Placental epithelial cell (primary cell): ENCODE data around the gene TNFRSF11A. TPM values are rescaled to one million over a fixed set of nuclear protein-coding genes. Genes with fewer than 3 reads are reported as not detected.

Experiments used
- small RNA-seq: library from RNA; depleted of rRNA; stranded (forward); fragments of <200 nt; gene quantifications from one replicate; pipeline ENCODE3, GENCODE V24; 2012
- total RNA-seq: library from RNA; depleted of rRNA; stranded (reverse); fragments of >200 nt; gene quantifications from 2 replicates; pipeline ENCODE4 v1.2.3, GENCODE V29; 2012

The TNFRSF11A gene
- under 0.01 TPM in 1 of 2 replicates, not detected in the other for total RNA-seq

DNA sequence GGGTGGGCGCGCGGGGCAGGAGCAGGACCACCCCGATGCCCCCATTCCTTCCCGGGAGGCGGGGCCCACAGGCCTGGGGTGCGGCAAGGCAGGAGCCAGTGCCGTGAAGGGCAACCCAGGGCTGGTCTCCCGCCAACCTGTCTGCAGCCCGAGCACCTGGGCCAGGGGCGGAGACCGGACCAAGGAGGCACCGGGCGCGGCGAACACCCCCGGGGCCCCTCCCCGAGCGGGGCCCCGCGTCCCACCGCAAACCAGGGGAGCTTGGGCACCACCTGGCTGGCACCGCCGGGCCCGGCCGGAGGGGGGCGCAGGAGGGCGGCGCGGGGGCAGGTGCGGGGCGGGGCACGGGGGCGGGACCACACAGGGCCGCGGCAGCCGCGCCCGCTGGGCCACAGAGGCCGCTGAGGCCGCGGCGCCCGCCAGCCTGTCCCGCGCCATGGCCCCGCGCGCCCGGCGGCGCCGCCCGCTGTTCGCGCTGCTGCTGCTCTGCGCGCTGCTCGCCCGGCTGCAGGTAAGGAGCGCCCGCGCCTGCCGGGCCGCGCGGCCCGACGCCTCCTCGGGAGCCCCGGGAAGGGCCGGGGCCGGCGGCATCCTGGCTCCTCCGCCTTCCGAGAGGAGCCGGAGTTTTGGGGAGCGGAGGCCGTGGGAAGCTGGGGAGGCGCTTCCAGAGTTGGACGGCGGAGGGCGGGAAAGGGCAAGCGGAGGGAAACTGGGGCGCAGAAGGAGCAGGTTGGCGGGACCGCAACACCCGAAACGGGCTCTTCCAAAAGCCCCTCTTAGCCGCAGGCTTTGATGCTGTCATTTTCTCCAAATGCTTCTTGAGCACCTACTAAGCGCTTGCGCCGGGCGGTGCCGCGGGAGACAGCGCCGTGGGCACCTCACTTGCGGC is at the start of gene TNFRSF11A:
TNFRSF11A (plus strand) TSS at position 394 of the 889 bp plus-strand sequence; CDS start at position 437, 43 bp downstream.

Small RNA genes lying within 50 kb of the gene (small RNA-seq; reads per million reads assigned to genes)
- gene AC100843.2 (not detected), gene RF00019 (not detected)

Other genes starting within 250 kb of the TNFRSF11A start
- gene PIGN, start 138.3 kb upstream of the TNFRSF11A start, total RNA-seq = 38.5 and 41.2 TPM in 2 replicates
- gene RELCH, start 138.1 kb upstream of the TNFRSF11A start, total RNA-seq = 24.7 and 31.9 TPM in 2 replicates
- gene ZCCHC2, start 197.7 kb downstream of the TNFRSF11A start, total RNA-seq = 8.6 and 10.3 TPM in 2 replicates